Measurements from ENCODE around the gene ARID4B.
"Not testable (repeated sequence)": the region's sequence is repeated elsewhere in the genome, so short reads cannot be mapped to it uniquely, and the experiment has no call there.

ARID4B gene

DNA sequence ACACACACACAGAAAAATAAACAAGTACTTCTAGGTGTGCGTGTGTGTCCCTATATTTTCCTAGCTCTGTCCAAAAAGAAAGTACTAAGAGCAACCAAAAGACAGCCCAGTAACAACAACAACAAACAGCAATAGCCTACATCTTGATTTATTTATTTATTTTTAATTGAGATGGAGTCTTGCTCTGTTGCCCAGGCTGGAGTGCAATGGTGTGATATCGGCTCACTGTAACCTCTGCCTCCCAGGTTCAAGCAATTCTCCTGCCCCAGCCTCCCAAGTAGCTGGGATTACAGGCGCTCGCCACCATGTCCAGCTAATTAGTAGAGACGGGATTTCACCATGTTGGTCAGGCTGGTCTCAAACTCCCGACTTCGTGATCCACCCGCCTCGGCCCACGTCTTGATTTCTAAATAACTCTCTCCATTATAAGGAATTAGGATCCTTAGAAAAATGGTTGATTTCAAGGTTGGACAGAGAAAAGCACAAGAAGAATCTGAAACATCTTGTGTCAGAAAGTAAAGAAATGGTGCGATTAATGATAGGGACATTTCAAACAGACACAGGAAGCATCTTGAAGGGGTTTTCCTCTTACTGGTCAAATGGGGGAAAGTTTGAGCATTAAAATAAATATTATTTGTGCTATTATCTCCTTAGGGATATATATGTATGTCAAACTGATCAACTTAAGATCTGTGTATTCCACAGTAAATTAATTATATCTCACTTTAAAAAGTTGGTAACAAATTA is 59.4 kb downstream of the ARID4B start:
- no peak for DNase-seq

DNA sequence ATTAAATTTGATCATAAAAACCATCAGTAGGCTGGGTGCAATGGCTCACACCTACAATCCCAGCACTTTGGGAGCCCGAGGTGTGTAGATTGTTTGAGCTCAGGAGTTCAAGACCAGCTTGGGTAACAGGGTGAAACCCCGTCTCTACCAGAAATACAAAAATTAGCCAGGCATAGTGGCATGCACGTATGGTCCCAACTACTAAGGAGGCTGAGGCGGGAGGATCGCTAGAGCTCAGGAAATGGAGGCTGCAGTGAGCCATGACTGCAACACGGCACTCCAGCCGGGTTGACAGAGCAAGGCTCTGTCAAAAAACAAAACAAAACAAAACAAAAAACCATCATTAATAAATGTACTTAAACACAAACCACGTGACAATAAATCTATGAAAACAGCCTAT is 61.0 kb downstream of the ARID4B start:
- no peak for DNase-seq

DNA sequence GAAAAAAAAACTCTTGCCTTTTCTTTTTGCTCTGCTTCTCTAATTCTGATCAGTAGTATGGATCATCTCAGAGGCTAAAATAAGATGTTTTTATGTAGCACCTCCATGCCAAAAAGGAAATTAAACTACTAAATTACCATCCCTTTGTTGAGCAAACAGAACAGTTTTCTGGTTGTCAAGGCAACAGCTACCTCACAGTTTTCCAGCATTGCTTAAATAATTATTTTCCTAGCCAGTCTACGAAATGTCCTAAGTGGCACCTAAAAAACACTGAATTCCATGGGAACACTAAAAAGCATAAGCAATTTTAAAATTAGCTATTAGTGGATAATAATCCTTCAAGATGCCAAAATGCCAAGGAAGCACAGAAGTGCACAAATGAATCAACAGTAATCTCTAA is 61.7 kb downstream of the ARID4B start:
- peak; percentile 27 for DNase-seq

DNA sequence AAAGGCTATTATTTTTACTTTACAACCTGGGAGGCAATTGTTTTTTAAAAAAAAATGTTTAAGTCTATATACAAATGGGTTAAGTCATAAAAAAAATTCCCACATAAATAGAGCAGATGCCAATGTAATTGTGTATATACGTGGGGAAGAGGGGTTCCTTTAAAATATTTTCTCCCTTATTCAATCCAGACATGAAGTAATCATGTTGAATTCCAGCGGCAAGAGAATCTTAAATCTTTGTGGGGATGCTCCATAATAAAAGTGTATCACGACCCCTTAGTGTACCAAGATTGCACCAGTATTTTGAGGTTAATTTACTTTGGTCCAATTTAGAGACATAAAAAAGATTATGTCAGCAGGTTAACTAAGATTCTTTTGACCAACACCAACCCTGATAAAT is 62.1 kb downstream of the ARID4B start:
- DNase-seq: no peak

DNA sequence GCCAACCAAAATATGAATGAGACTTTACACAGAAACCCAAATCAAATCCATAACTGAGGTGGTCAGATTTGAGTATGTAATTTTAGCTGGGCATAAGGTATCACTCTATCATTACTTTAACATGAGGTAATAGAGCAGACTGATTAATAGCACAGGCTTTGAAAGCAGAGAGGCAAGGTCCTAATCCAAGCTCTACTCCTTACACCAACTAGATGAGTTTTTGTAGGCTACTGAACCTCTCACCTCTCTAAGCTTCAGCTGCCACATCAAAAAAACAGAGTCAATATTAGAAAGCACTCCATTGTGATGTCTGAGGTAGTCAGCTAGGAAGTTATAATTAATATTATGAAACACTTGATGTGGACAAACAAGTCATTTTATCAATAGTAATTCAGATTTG is 63.7 kb downstream of the ARID4B start:
- no peak for DNase-seq

DNA sequence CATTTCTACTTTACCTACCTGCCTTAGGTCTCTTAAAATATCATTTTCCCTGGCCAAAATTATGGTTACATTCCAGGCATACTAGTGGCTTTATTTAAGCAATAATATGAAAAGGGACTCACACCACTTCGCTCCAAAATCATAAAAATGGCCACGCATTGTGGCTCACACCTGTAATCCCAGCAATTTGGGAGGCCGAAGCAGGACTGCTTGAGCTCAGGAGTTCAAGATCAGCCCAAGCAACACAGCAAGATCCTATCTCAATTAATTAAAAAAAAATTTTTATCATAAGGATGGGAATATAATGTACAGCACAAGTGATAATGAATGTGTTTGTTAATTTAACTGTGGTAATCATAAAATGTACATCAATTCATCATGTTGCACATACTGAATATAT is 65.4 kb downstream of the ARID4B start:
- DNase-seq: no peak

DNA sequence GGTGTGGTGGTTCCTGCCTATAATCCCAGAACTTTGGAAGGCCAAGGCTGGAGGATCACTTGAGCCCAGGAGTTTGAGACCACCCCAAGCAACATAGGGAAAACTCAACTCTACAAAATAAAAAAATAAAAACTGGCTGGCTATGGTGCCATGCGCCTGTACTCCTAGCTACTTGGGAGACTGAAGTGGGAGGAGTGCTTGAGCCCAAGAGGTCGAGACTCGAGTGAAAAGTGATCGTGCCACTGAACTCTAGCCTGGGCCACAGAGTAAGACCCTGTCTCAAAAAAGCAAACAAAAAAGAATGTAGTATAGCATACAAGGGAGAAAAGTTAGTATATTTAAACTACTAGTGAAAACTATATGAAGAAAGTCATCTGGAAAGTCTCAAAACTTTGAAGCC is 66.7 kb downstream of the ARID4B start:
- no peak for DNase-seq

DNA sequence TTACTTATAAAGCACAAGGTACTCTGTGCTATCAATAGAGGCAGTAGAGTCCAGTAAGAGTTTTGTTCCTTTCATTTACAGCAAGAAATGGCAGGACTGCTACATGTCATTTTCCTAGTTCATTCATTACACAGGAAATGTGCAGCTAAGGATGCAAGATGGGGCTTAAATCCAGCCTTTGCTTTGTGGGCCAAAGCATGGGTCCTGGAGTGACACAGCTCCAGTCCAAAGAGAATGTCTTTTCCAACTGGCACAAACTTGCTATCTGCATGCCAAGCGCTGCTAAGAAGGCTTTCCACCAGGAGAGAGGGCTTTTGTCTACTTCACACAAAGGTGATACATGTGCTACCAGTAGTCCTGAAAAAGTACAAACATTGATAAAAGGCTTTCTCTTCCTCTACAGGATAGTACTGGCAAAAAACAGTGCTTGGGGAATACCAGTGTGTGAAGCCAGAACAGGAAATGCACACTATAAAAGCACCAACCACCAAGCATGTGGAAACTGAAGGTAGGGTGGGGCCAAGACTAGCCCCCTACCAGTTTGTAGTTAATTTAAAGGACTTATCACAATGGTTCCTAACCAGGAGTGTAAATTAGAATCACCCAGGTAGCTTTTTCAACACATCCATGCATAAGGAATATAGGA is 68.7 kb downstream of the ARID4B start:
- DNase-seq: no peak

DNA sequence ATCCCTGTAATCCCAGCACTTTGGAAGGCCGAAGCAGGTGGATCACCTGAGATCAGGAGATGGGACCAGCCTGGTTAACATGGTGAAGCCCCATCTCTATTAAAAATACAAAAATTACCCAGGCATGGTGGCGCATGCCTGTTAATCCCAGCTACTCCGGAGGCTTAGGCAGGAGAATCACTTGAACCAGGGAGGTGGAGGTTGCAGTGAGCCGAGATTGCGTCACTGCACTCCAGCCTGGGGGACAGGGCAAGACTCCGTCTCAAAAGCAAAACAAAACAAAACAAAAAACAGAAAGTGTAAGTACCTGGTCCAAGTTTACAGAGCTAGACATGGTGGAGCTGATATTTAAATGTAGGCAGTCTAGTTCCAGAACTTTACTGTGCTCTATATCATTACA is 69.9 kb downstream of the ARID4B start:
- not testable (repeated sequence) for DNase-seq

DNA sequence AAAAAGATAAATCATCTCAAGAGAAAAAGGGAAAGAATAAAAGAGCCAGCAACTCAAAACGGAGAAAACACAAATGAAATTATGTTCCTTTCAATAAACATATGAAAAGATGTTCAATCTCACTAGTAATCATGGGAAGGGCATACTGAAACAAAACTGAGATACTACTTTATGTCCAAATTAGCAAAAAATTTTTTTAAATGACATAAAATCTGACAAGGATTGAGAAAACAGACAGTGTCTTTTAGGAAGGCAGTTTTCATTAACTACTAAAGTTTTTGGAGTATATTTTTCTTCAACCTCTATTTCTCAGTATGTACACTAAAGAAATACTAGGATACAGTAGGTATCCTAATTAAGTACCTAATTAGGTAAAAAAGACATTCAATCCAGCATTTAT is 73.3 kb downstream of the ARID4B start:
- no peak for DNase-seq

DNA sequence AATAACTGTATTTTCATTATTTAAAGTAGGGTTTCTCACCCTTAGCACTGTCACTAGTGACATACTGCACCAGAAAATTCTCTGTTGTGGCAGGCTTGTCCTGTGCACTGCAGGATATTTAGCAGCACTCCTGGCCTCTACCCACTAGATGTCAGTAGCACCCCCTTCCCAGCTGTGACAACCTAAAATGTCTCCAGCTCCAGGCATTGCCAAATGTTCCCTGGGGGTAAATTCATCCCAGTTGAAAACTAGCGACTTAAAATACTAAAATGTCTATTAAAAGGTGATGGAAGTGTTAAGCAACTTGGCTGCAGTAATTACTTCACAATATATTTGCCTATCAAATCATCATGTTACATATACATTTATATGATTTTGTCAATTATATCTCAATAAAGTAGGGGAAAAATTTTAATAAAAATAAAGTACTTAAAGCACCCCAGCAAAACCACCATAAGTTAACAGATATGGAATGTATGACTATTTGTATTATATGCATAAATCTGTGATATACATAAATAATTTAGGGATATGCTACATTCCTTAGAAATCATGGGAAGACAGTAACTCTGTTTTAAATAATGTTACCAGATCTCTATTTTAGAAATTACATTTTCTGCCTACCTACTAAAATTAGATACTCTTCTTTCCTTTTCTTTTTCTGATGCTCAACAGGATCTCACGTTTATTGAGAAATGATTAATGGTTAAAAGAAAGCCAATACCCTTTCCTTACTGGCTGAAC is 74.6 kb downstream of the ARID4B start:
- peak; percentile 69 for DNase-seq

DNA sequence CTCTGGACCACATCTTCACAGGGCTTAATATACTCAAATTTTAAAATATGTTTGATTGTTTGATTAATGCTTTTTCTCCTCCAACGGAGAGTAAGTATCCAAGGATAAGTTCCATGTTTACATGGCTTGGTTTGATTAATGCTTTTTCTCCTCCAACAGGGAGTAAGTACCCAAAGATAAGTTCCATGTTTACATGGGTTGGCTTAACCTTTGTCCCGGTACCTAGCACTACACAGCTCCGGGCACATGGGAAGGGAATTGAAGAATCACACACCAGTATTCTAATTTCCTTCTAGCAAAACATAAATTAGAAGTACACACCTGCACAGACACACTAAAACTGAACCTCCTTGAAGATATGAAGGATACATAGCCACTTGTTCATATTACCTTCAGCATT is 77.5 kb downstream of the ARID4B start:
- DNase-seq: no peak

DNA sequence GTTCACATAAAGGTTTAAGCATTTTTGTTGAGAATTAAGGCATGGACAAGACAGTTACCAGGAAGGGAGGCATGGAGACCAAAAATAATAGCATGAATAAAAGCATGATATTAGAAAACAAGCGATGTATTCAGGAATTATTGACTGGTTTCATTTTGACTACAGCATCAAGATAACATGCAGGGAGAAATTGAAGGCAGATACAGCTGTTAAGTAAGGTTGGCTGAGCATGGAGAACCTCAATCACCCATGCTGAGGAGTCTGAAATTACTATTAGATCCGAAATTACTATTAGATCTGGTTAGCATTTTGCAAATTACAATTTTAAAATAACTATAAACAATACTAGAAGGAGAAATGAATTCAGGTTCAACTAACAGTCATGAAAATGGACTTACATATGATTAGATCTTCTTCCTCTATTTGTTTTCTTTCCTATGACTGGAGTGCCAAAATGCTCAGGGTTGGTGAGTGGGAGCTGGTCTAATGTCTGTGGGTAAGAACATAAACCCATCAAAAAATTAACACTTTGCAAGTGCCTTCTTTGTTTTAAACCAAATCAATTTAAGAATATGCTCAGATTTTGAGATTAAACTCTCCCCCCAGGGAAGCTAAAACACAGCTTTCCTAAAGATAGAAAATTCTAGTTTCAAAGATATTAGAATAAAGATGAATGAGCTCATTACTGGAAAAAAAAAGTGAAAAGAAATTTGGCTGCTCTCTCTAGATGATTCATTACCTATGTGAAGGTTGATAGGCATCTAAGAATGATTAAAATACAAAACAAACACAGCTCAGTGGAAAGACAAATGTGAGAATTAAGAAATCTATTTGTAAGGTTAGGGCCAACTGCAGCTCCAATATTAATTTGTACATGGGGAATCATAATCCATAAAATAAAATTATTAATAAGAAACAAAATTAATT is 81.7 kb downstream of the ARID4B start:
- DNase-seq: no peak

DNA sequence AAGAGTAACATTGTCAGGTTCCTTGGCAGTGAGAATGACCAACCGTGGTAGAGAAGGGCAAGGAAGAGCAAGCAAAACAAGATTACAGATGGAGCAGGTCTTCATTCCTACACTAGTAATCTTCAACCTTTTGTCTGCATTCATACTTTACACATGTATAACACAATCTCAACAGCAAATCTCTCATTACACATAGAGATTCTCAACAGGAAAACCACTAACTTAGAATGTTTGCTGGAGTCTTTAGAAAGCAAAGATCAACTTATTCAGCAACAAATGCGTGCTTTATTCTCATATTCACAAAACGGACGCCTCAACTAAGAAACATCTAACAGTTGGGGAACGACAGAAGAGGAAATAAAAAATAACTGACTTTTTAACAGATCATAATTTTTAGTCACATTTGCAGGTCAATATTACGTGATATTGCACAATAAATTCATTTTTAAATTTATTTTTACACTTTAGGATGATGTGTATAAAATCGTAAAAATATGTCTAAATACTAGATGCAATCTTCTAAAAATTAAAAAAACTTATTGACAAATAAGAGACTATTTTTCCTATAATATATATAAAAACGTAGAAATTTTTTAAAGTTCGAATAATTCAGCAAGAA is 82.9 kb downstream of the ARID4B start:
- no peak for DNase-seq

DNA sequence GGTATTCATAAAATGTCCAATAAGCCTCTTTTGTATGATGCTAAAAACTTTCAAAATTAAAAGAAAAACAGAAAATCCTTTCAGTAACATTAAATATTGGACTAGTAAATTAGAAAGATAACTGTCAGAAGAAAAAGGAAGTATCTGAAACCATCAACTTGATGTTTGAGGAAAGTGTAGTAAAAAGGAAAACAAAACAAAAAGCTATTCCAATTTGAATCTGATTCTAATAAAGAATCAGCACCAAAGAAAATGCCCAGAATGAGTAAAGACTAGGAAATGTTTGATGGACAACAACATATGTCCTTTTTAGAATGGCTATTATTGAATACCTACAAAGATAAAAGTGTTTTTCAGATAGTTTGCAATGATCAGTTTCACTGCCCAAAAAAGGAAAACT is 87.0 kb downstream of the ARID4B start:
- no peak for DNase-seq

DNA sequence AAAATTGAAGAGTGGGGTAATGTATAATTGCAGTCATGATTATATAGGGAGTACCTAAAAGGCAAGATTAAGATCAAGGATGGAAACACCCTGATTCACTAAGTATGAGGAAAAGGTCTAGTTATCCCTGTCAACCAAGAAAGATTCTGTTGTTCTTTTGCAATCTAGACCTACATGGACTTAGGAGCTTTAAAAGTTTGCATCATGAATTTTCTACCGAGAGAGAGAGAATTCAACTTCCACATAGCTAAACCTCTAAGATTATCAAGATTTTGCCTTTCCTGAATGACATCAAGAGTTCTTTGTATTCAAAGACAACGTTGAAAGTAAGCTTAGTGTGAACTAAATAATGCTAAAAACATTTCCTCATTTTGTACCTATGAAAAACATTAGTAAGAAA is 88.1 kb downstream of the ARID4B start:
- no peak for DNase-seq

DNA sequence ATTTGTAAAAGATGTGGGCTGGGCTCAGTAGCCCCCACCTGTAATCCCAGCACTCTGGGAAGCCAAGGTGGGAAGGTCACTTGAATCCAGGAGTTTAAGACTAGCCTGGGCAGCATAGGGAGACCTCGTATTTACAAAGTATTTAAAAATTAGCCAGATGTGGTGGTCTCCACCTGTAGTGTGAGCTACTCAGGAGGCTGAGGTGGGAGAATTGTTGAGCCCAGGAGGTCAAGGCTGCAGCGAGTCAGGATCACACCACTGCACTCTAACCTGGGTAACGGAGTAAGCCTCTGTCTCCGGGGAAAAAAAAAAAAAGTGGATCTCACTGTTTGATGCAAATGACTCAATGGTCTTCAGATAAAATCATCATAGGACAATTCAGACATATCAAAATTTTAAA is 89.4 kb downstream of the ARID4B start:
- DNase-seq: no peak

DNA sequence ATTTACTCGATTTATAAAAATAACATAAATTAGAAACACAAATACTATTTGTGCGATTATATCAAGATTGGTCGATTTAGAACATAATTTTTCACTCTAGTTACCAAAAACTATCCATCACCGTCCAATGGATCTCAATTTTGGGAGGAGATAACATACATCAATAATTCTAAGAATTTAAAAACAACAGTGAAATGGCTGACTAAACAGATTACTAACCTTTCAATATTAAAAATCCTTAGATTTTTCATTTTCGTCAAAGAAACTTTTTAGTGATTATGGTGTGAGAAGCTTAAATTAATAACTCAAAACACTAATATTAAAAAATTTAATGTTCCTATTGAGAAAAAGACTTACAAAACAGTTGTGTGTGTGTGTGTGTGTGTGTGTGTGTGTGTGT is 91.9 kb downstream of the ARID4B start:
- DNase-seq: no peak

DNA sequence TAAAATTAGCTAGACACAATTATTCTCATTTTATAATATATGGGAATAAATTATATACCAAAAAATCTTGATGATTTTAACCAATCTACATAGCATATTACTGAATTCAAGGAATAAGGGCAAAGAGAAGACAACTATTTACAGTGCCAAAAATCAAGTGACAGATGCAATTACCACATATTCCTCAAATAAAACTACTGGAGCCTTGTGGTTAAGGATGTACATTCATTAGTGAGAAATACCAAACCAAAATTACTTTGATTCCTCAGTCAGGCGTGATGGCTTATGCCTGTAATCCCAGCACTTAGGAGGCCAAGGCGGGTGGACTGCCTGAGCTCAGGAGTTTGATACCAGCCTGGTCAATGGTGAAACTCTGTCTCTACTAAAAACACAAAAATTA is 98.1 kb downstream of the ARID4B start:
- no peak for DNase-seq

DNA sequence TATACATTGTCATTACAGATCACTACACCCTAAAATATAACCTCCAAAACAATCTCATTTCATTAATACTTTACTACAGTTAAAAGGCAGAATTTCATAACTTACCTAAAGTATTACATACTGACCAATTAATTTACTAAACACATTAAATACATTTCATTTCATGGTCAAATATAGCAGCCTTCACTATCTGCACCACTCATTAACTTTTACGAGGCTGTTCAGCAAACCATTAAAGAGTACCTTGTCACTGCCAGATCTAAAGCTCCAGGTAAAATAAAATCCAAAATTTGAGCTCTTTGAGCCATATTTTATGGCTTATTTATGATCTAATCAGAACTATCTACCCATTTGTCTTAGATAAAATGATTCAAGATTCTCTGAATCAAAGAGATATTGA is 100.6 kb downstream of the ARID4B start:
- no peak for DNase-seq

DNA sequence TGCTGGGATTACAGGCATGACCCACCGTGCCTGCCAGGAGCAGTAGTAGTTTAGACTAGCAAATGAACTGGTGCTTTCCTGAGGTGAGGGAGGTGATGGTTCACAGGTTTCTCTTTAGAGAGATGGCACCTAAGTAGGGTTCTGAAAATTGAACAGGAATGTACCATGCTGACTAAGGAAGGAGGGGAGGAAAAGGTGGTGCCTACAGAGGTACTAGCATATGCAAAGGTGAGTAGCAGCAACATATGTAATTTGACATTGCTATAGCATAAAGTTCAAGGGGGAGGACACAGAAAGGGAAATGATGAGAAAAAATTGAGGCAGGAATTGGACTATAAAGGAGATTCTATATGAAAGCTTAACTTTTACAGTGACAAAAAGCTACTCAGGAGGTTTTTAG is 101.0 kb downstream of the ARID4B start:
- DNase-seq: no peak

DNA sequence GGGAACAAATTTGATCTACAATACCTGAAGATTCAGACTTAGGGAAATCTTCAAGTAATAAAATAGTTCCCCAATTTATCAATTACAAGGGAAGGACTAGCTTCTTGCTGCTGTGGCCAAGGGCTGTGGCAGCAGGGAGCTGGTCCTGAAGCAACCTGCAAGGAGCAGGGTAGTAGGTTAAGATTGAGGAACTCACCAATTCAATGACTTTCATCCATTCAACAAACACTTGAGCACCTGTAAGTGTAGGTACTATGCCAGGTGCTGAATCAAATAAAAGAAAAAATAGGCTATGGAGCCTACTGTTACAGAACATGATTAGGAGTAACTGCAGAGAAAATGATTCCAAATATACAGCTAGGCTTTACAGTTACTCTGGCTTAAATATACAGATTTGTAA is 102.7 kb downstream of the ARID4B start:
- no peak for DNase-seq
